Brain microvascular endothelial cell (primary cell): ENCODE measurements around the gene PTPRM.

Experiments used
- DNase-seq: peaks from one replicate; pipeline ENCODE4 v3.0.0-alpha.2; 2020
- H3K27ac ChIP-seq: fragments of 250-450 bp; sonication (Bioruptor Pico); 2 replicates; pipeline ENCODE4 v1.5.1; 2020; ENCODE audit warnings: mild to moderate bottlenecking, moderate library complexity
- H3K27me3 ChIP-seq: fragments of 250-450 bp; sonication (Bioruptor Pico); replicated peaks from 2 replicates; pipeline ENCODE4 v1.5.1; 2020; ENCODE audit warnings: mild to moderate bottlenecking
- H3K36me3 ChIP-seq: fragments of 250-450 bp; sonication (Bioruptor Pico); replicated peaks from 2 replicates; pipeline ENCODE4 v1.5.1; 2020; ENCODE audit warnings: mild to moderate bottlenecking
- H3K4me3 ChIP-seq: 2 replicates; pipeline ENCODE4 v1.5.1; 2011; ENCODE audit warnings: low read depth, mild to moderate bottlenecking, control low read depth, low read length, moderate library complexity
- in situ Hi-C: cut with HindIII; loops from 2 replicates; pipeline ENCODE4 v1.10.0; 2017; ENCODE audit warnings: low sequenced_read_pairs, low pct_ligation_motif_present
- TF ChIP-seq, protein P1 (sequence below): IDR thresholded peaks from 2 replicates; pipeline ENCODE4 v1.5.1; 2011; ENCODE audit warnings: low read depth, mild to moderate bottlenecking, moderate library complexity, low read length, control low read depth, inconsistent platforms; ENCODE audit errors: missing control alignments

PTPRM gene

GRCh38 chr18:8428951-8429350 is 861.8 kb downstream of the PTPRM start:
- in situ Hi-C loops: no loop called here

DNA sequence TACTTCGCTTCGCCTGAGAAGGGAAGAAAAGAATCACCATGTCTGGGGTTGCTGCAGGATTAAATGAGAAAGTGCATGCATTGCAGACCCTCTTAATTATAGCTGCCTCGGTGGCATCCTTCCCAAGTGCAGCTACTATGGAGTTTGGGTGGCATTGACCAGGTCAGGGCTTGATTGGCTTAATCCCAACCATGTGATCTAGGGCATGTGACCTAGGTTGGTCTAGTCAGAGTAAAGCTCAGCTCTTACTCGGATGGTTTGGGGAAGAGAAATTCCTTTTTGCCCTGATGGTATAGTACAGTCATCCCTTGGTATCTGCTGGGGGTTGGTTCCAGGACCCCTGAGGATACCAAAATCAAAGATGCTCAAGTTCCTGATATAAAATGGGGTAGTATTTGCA is 863.9 kb downstream of the PTPRM start:
- no peak for DNase-seq
- no peak overlapping the region for H3K4me3 ChIP-seq
- no peak overlapping the region for H3K27ac ChIP-seq
- H3K36me3 ChIP-seq: no peaks in the 10 kb centered on the region
- in situ Hi-C loops: no loop called here
- TF ChIP-seq, protein P1, sequence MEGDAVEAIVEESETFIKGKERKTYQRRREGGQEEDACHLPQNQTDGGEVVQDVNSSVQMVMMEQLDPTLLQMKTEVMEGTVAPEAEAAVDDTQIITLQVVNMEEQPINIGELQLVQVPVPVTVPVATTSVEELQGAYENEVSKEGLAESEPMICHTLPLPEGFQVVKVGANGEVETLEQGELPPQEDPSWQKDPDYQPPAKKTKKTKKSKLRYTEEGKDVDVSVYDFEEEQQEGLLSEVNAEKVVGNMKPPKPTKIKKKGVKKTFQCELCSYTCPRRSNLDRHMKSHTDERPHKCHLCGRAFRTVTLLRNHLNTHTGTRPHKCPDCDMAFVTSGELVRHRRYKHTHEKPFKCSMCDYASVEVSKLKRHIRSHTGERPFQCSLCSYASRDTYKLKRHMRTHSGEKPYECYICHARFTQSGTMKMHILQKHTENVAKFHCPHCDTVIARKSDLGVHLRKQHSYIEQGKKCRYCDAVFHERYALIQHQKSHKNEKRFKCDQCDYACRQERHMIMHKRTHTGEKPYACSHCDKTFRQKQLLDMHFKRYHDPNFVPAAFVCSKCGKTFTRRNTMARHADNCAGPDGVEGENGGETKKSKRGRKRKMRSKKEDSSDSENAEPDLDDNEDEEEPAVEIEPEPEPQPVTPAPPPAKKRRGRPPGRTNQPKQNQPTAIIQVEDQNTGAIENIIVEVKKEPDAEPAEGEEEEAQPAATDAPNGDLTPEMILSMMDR: no peak
- H3K27me3 ChIP-seq: no peaks in the 10 kb centered on the region

More at GRCh38 chr18:8428951-8429350, 861.8 kb downstream of the PTPRM start:
- TF ChIP-seq, protein P1: no peak
- Histone ChIP-seq H3K36me3 (no peaks in the 10 kb centered on the region), H3K4me3 (no peak overlapping the region), H3K27ac (no peak overlapping the region), H3K27me3 (no peaks in the 10 kb centered on the region)
- DNase-seq: no peak

DNA sequence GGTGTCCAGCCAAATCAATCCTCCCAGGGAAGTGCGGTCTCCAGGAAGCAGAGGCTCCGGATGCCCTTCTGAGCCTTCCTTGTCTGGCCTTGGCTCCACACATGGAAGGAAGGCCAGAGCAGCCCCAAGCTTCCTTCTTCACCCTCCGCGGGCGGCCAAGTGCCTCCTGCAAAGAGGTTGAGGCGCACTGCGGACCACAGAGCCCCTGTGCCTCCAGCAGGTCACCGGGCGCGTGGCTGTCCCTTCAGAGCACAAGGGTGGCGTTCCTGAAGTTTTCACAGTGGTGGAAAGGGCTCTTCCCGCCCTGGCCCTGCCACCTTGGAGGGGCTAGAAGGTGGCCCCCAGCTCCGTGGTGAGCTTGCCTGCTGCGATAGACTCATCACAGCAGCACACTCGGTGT is 866.2 kb downstream of the PTPRM start:
- TF ChIP-seq, protein P1: no peak
- Histone ChIP-seq H3K4me3 (no peak overlapping the region), H3K36me3 (no peaks in the 10 kb centered on the region), H3K27me3 (no peaks in the 10 kb centered on the region), H3K27ac (no peak overlapping the region)
- no peak for DNase-seq
- in situ Hi-C loops: no loop called here

DNA sequence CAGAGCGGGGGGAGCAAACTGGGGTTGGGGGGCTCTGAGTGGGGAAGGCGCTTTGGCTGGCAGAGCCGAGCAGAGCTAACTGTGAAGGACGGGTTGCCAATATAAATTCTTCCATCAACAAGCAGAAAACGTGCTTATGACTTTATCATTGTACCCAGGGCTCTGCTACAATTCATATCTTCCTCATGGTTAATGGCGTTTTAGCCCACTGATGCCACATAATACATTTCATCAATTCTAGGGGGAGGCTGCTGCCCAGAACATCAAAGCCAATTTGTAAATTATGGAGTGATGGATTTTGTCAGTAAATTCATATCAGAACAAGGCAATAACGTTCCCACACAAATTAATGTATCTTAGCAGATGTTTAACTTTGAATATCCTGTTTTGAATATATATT is 866.7 kb downstream of the PTPRM start:
- TF ChIP-seq, protein P1: no peak
- in situ Hi-C loops: no loop called here

DNA sequence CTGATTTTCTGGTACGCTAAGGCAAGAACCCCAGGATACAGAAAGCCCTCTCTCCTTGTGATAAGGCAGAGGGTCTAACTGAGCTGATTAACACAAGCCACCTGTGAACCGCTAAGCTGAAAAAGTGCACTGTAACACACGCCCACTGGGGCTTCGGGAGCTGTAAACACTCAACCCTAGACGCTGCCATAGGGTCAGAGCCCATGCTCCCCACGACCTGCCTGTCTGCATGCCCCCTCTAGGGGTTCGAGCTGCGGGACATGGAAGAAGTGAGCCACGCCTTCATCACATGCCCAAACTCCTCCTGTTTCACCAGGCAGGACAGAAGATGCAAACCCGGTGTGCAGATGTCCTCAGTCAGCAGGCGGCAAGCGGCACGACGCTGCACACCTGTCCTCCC is 868.3 kb downstream of the PTPRM start:
- in situ Hi-C loops: no loop called here
- no peak for DNase-seq
- Histone ChIP-seq H3K4me3 (no peak overlapping the region), H3K36me3 (no peaks in the 10 kb centered on the region), H3K27me3 (no peaks in the 10 kb centered on the region), H3K27ac (no peak overlapping the region)
- TF ChIP-seq, protein P1: no peak

More for the DNA sequence above, 866.7 kb downstream of the PTPRM start:
- Histone ChIP-seq H3K36me3 (no peaks in the 10 kb centered on the region), H3K27ac (no peak overlapping the region), H3K27me3 (no peaks in the 10 kb centered on the region), H3K4me3 (no peak overlapping the region)
- DNase-seq: no peak

DNA sequence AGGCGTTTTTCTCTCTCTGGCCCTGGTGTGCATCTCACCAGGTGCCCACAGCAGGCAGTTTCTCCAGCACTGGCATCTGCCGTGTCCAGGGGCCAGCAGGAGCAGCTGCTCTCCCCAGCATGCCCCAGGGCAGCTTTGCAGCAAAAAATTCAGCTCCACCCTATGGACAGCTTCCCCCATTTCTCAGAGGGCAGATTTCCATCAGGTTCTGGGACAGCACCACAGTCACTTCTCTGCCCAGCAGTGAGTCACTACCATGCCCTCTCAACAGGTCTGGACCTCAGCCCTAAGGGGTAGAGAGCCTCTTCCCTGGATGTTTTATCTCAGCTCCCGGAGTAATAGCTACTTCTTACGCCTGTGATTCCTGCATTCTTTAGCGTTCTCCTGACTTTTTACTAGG is 871.9 kb downstream of the PTPRM start:
- TF ChIP-seq, protein P1: no peak
- in situ Hi-C loops: no loop called here
- H3K27ac ChIP-seq: no peak overlapping the region
- H3K36me3 ChIP-seq: no peaks in the 10 kb centered on the region
- no peak overlapping the region for H3K4me3 ChIP-seq
- DNase-seq: no peak
- no peaks in the 10 kb centered on the region for H3K27me3 ChIP-seq
